ENCODE results near the gene ELOA2.
"Not testable (repeated sequence)": the region's sequence is repeated elsewhere in the genome, so short reads cannot be mapped to it uniquely, and the experiment has no call there.

ELOA2 gene

DNA sequence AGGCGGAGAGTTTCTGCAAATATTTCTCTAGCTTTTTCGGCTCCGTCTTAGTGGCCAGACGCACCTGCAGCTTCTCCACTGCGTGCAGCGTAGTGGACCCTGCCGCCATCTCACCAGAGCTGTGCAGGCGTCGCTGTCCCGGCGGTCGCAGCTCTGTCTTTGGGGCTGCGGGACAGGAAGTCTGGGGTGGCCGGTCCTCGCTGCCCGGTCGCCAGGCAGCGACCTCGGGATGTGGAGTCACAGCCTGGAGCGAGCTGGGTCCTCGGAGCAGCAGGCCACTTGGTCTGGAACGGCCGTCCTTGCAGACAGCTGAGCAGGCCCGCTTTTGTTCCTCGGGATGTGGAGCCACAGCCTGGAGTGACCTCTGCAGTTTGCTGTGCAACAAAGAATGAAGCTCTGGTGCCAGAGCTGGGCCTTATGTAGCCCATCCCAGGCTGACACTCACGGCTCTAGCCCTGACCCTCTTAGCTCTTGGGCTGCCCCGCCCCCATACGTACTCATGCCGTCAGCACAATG lies at the start of gene ELOA2:
ELOA2 (minus strand) TSS at position 466 of the 516 bp plus-strand sequence; CDS start at position 109, 357 bp downstream.
- DNase-seq: no peak

DNA sequence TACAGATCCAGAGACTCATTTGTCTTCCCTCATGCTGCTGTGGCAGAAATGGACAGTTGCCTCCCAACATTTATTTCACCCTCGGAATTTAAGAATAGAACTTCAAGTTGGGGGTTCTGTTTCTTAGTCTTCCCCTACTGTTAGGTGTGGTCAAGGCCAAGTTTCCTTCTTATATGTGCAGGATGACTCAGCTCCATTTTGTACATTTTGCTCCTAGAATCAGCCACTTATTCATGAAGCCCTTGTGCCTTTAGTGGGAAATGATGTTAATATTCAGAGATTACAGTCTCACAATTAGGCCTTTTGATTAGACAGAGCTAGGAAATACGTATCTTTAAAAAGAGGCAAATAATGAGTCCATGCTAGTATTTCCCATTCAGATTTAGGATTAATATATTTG lies 46.2 kb upstream of the ELOA2 start:
- DNase-seq: no peak

DNA sequence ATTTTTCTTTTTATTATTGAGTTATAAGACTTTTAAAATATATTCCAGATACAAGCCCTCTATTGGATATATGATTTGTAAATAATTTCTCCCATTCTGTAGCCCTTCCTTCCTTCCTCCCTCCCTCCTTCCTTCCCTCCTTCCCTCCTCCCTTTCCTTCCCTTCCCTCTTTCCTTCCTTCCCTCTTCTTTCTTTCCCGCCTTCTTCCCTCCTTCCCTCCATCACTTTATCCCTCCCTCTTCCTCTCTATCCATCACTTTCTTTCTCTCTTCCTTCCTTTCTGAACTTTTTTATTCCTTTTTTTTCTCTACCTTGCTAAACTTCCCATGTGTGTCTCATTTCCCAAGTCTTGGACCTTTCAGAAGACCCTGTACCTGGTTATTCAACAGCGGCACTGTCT lies 45.5 kb upstream of the ELOA2 start:
- DNase-seq: no peak

- no peak for DNase-seq
These were observed 41.7 kb upstream of the ELOA2 start for GRCh38 chr18:47077111-47077510.

- no peak for DNase-seq
These were observed 39.9 kb upstream of the ELOA2 start for GRCh38 chr18:47075098-47075883.

DNA sequence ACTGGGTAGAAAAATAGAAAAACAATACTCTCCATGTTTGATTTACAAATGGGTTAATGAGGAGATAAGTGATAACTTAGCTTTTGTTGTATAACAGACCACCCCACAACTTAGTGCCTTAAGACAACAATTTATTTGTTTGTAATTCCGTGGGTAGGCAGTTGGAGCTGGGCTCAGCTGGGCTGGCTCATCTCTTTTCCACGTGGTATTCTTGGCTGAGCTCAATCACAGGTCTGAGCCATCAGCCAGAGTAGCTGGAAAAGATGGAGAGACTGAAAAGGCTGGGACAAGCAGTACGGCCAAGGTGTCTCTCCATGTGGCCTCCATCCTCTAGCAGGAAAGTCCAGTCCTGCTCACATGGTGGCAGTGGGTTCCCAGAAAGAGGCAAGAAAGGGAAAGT lies 32.2 kb upstream of the ELOA2 start:
- DNase-seq: no peak

DNA sequence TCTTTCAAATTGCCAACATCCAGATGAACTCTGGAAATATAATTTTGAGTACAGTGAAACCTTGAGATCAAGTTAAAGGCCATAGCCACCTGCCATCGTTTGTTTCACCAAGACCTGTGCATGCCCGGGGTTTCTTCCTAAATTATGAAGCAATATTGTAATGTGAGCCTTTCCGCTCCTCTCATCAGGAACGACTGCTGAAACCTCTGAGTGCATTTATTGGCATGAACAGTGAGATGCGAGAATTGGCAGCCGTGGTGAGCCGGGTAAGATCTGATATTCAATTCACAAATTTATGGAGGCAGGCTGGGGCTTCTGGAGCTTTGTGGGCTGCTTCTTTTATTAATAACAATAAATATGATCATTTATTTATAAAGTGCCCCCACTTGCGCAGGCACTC lies 27.7 kb upstream of the ELOA2 start:
- no peak for DNase-seq

- DNase-seq: no peak
These were observed 27.1 kb upstream of the ELOA2 start for GRCh38 chr18:47062471-47062870.

- DNase-seq: no peak
These were observed 18.9 kb upstream of the ELOA2 start for GRCh38 chr18:47054369-47054768.

DNA sequence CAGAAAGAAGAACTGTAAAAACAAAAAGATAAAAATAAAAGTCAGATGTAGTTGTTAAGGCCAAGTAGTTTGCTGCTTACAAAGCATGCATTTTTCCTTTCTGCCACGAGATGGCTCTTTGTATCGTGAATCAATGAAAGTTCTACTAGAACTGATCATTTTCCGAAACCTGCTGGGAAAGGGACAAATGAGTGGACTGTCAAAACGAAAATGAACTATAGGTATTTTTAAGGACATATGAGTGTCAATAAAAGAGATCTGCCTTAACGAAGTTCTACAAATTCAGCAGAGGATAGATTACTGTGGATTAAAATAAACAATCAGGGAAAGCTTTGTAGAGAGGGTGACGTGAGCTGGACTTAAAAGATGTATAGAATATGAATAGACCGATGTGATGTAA lies 15.0 kb upstream of the ELOA2 start:
- no peak for DNase-seq

DNA sequence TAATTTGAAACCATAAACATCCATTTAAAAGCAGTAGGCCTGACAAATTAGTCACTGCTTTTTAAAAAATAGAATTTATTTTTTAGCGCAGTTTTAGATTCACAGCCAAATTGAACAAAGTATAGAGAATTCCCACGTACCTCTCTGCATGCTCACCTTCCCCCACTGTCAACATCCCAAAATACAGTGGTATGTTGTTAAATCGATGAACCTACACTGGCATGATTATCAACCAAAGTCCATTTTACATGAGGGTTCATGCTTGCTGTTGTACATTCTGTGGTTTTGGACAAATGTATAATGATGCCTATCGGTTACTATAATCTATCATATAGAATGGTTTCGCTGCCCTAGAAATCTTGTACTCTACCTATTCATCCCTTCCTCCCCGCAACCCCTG lies 5.6 kb upstream of the ELOA2 start:
- no peak for DNase-seq

- DNase-seq: no peak
These were observed 1.6 kb upstream of the ELOA2 start for GRCh38 chr18:47036927-47037578.

GRCh38 chr18:47036298-47036874 lies 965 bp upstream of the ELOA2 start:
- no peak for DNase-seq

DNA sequence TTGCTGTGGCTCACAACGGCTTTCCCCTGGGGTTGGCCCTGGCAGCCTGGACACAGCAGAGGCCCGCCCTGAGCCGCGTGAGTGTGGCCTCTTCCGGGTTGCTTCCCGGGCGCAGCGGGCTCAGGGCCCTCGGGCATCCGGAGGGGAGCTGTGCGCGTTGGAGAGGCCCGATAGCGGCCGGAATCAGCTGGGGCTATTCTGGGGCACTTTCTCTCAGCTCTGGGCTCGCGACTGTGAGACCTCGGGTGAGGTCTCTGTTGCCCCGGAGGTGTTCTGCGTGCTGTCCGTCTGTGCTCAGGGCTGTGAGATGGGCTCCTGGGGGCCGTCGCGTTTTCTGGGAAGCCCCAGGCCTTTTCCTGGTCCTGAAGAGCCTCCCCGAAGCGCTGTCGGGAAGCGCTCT lies 830 bp downstream of the ELOA2 start:
- not testable (repeated sequence) for DNase-seq

DNA sequence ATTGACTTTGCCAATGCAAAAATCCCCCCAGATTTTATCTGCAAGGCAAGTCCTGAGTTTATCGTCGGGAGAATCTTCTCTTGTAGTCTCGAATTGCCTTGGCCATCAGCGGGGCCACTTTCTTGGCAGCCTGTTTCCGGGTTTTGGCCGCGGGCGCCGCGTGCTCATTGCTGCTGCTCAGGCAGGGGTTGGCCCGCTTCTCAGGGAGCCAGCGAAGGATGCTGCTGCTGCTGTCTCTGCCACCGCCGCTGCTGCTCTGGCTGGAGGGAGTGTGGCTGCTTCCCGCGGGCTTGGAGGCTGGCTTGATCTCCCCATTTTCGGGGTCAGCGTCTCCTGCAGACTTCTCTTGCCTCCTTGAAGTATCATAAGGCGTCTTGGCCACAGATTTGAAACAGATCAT lies 2.5 kb downstream of the ELOA2 start:
- DNase-seq: no peak

- not testable (repeated sequence) for DNase-seq
These were observed 4.5 kb downstream of the ELOA2 start for GRCh38 chr18:47030887-47031286.

DNA sequence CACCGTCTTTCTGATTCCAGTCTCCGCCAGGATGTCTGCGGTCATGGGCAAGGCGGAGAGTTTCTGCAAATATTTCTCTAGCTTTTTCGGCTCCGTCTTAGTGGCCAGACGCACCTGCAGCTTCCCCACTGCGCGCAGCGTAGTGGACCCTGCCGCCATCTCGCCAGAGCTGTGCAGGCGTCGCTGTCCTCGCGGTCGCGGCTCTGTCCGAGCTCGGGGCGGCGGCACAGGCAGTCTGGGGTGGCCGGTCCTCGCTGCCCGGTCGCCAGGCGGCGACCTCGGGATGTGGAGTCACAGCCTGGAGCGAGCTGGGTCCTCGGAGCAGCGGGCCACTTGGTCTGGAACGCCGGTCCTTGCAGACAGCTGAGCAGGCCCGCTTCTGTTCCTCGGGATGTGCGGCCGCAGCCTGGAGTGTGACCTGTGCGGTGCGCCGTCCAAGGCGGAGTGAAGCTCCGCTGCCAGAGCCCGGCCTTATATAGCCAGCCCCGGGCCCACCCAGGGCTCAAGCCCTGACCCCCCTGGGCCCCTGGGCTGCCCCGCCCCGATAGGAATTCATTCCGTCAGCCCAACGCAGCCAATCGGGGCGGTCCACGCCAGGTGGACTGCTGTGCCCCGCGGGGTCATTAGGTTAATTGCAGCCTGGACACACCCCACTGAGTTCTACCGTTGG lies 5.6 kb downstream of the ELOA2 start:
- DNase-seq: not testable (repeated sequence)

DNA sequence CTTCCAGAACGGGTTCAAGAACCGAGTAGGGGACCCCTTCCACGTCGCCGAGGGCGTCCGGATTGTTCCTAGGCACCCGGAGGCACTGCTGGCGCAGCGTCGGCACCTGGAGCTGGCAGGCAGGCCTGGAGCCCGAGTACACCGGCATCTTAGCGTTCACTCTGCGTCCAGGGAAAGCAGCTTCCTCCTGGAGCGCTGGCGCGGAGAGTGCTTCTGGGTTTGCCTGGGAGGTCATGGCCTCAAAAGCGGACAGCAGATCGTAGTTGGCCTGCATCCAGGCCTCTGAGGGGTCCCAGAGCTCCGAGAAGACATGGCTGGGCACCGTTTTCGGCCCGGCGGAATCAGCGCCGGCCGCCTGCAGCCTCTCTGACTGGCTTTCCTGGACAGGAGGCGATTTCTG lies 6.7 kb downstream of the ELOA2 start:
- not testable (repeated sequence) for DNase-seq

DNA sequence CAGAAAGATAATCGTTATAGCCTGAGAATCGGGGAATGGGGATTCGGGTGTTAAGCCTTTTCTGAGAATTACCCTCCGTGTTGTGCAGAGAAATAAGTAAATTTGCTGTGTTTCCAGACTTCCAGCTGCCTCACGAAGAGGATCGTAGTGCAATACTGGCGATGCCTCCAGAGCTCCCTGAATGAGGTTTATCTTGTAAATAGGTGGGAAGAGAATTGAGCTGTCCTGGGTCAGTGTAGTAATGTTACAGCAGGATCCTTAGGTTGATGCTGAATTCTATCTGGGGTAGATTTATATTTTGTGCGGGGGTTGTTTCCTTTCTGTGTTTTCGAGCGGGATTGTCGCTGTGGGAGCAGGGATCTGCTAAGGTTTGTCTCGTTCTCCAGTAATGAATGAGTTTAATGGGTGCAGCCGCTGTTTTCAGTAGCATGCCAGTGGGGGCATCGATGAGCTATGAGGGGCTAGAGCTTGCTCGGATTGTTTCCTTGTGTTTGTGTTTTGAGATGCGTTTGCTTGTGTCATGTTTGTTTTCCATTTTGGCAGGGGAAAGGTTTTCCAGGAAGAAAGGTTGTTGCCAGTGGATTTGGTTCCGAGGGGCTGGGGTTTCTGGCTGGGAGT lies 9.8 kb downstream of the ELOA2 start:
- DNase-seq: not testable (repeated sequence)

- DNase-seq: not testable (repeated sequence)
These were observed 11.5 kb downstream of the ELOA2 start for GRCh38 chr18:47023769-47024465.

GRCh38 chr18:47022821-47023220 lies 12.6 kb downstream of the ELOA2 start:
- not testable (repeated sequence) for DNase-seq

GRCh38 chr18:47020757-47021156 lies 14.7 kb downstream of the ELOA2 start:
- not testable (repeated sequence) for DNase-seq
